HG02610 (cell line): ENCODE measurements around the gene KLHL40.

Experiments used
- ATAC-seq: cut with Tn5 transposase; IDR thresholded peaks from one replicate; pipeline ENCODE4 v1.9.1; 2021; ENCODE audit warnings: mild to moderate bottlenecking, moderate library complexity; ENCODE audit not compliant: unreplicated experiment

KLHL40 gene

GRCh38 chr3:42667523-42668412 lies 17.6 kb upstream of the KLHL40 start:
- no peak for ATAC-seq

- no peak for ATAC-seq
These were observed 16.9 kb upstream of the KLHL40 start for GRCh38 chr3:42668413-42668760.

- ATAC-seq = no peak
These were observed 16.5 kb upstream of the KLHL40 start for GRCh38 chr3:42668793-42669217.

- ATAC-seq = no peak
These were observed 15.2 kb upstream of the KLHL40 start for GRCh38 chr3:42670051-42670576.

GRCh38 chr3:42670670-42671069 lies 14.7 kb upstream of the KLHL40 start:
- ATAC-seq = no peak

- ATAC-seq = no peak
These were observed 12.8 kb upstream of the KLHL40 start for GRCh38 chr3:42672515-42672914.

- no peak for ATAC-seq
These were observed 12.3 kb upstream of the KLHL40 start for GRCh38 chr3:42673082-42673481.

GRCh38 chr3:42674146-42674545 lies 11.2 kb upstream of the KLHL40 start:
- no peak for ATAC-seq

- ATAC-seq = no peak
These were observed 9.4 kb upstream of the KLHL40 start for GRCh38 chr3:42675909-42676308.

GRCh38 chr3:42678447-42678846 lies 6.9 kb upstream of the KLHL40 start:
- ATAC-seq = no peak

GRCh38 chr3:42680271-42680670 lies 5.1 kb upstream of the KLHL40 start:
- no peak for ATAC-seq

GRCh38 chr3:42680806-42681205 lies 4.5 kb upstream of the KLHL40 start:
- no peak for ATAC-seq

- ATAC-seq = no peak
These were observed 3.8 kb upstream of the KLHL40 start for GRCh38 chr3:42681361-42682038.

- ATAC-seq = no peak
These were observed 2.9 kb upstream of the KLHL40 start for GRCh38 chr3:42682301-42683070.

- no peak for ATAC-seq
These were observed 1.3 kb upstream of the KLHL40 start for GRCh38 chr3:42683875-42684598.

GRCh38 chr3:42684632-42685362 lies 540 bp upstream of the KLHL40 start:
- ATAC-seq = no peak

GRCh38 chr3:42685891-42686820 lies 819 bp downstream of the KLHL40 start:
- no peak for ATAC-seq

GRCh38 chr3:42686832-42687650 lies 1.7 kb downstream of the KLHL40 start:
- no peak for ATAC-seq
